HG02973 (cell line): ENCODE measurements around the gene ZNF610.

Source experiments
- ATAC-seq: cut with Tn5 transposase; IDR thresholded peaks from one replicate; pipeline ENCODE4 v1.9.1; 2021; ENCODE audit warnings: moderate library complexity; ENCODE audit not compliant: unreplicated experiment

ZNF610 gene

DNA sequence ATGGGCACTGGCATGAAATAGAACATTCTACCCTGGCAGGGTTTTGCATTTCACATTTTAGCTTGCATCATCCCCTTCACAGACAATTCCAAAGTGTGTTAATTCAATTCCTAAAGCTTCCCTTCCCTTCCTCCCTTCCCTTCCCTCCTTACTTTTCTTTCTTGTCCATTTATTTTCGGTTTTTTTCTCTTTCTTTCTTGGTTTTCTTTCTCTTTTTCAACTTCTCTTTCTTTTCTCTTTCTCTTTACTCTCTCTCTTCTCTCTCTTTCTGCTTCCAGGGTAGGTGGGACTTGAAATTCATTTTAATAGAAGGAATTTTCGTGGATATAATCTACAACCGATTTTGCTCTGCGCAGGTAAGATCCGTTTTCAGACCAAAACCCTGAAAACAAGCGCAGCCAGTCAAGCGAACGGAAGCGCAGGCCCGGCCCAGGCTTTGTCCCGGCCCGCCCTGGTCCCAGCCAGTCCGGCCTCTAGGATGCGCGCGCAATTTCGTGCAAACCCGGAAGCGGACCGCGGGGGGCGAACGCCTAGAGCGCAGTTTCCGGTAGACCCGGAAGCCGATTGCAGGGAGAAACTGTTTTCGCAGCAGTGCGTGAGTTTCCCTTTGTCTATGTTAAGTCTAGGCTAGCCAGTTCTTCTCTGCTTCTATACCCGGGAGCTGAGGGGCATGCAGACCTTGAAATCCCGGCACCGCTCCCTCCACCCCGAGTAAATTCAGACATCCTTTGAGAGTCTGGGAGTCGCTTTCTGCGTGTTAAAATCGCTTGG is 61.5 kb downstream of the ZNF610 start, which contains the start of gene ZNF528:
TSS of gene ZNF528 (plus strand) at position 540 of the 771 bp plus-strand sequence. CDS start 4,165 bp downstream, outside the sequence.
- ATAC-seq = no peak

DNA sequence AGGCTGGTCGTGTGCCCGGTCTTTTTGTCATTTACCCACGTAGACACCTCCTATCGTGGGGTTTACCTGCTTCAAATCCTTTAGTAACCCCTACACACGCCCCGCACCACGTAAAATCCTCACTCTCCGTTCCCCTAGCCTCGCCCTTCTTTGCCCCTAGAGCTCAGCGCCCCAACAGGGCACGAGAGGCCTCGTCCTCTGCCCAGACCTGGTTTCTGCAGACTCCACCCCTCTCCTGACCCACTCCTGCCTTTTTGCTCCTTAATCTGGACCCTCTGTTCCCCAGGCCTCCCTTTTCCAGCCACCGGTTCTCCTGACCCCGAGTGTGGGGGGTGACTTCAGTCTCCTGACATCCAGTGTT is 62.0 kb downstream of the ZNF610 start:
- no peak for ATAC-seq

DNA sequence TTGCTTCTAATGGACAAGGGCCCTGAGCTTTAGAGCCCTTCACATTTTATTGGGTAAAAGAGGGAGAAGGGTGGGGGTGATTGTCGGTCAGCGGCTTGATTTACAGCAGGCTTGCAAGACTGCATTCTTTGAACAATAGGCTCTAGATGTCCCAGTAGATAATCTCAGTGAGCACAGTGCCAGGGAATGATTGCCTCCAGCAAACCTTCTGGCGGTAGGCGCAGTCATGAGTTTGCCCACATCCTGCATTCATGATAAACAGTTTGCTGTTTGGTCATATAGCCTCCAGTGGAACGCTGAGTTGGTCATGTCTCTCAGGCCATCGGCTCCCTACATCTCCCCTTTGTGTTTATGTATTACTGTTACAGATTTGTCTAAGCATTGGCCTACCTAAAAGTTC is 74.2 kb downstream of the ZNF610 start:
- no peak for ATAC-seq

DNA sequence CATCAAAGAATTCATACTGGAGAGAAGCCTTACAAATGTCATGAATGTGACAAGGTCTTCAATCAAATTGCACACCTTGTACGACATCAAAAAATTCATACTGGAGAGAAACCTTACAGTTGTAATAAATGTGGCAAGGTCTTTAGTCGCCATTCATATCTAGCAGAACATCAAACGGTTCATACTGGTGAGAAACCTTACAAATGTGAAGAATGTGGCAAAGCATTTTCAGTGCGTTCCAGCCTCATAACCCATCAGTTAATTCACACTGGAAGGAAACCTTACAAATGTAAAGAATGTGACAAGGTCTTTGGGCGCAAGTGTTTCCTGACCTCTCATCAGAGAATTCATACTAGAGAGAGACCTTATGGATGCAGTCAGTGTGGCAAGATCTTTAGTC is 79.7 kb downstream of the ZNF610 start:
- no peak for ATAC-seq
